T-cell (primary cell): ENCODE results near the gene EBNA1BP2. TPM values are rescaled to one million over a fixed set of nuclear protein-coding genes. Genes with fewer than 3 reads are reported as not detected.

ENCODE experiments used
- ATAC-seq, 4 experiments: fragments of 200-7000 bp in 3 of 4; fragments of 150-1000 bp in 1 of 4; cut with Tn5 transposase; replicated peaks in 1 of 4; 1 replicate in 3 of 4; 2 replicates in 1 of 4; pipeline ENCODE4 v1.10.0; 2021; ENCODE audit warnings: moderate library complexity in 3 of 4, mild to moderate bottlenecking in 2 of 4, moderate number of reproducible peaks in 1 of 4
- CTCF ChIA-PET, 2 donors: fragments of 300-600 bp; sonication (Branson Sonifier 250); formaldehyde crosslinking; loops; one replicate each; lab custom pipeline; 2022; ENCODE audit warnings: antibody characterized with exemption in 2 of 2; lab: Charles Lee
- POLR2A ChIA-PET, 2 donors: fragments of 300-600 bp; sonication (Branson Sonifier 250); formaldehyde crosslinking; loops; one replicate each; lab custom pipeline; 2022; ENCODE audit warnings: antibody characterized with exemption in 2 of 2; lab: Charles Lee
- DNase-seq, 35 experiments: peaks; one replicate each; pipeline versions ENCODE4 v3.0.0 to v3.0.0-alpha.2; 2013 to 2023
- H3K27ac ChIP-seq: one replicate; pipeline ENCODE4 v1.5.1; 2013; ENCODE audit warnings: low read length
- H3K27me3 ChIP-seq, 2 experiments: replicated peaks in 1 of 2; 1 replicate in 1 of 2; 2 replicates in 1 of 2; pipeline versions ENCODE4 v1.6.1 to v1.7.0; 2013; ENCODE audit warnings: low read length in 1 of 2, mixed read lengths in 1 of 2; ENCODE audit not compliant: control insufficient read depth in 2 of 2, insufficient read depth in 2 of 2; ENCODE audit errors: extremely low read depth in 1 of 2
- H3K36me3 ChIP-seq, 2 donors: 1 replicate in 1 of 2; 2 replicates in 1 of 2; pipeline versions ENCODE4 v1.6.1 to v1.7.0; 2013; ENCODE audit warnings: low read length in 1 of 2; ENCODE audit not compliant: control insufficient read depth in 2 of 2, insufficient read depth in 1 of 2; ENCODE audit errors: extremely low read depth in 1 of 2
- H3K4me1 ChIP-seq, 2 experiments: 1 replicate in 1 of 2; 2 replicates in 1 of 2; pipeline versions ENCODE4 v1.6.1 to v1.7.0; 2013; ENCODE audit warnings: low read length in 2 of 2, mixed read lengths in 1 of 2; ENCODE audit not compliant: insufficient read depth in 2 of 2, control insufficient read depth in 1 of 2; ENCODE audit errors: extremely low read depth in 1 of 2
- H3K4me3 ChIP-seq, 2 donors: 1 replicate in 1 of 2; 2 replicates in 1 of 2; pipeline versions ENCODE4 v1.5.1 to v1.7.0; 2013; ENCODE audit warnings: mild to moderate bottlenecking in 2 of 2, low read length in 1 of 2, moderate library complexity in 1 of 2; ENCODE audit not compliant: control insufficient read depth in 1 of 2; ENCODE audit errors: extremely low read depth in 1 of 2
- H3K9me3 ChIP-seq: 2 replicates; pipeline ENCODE4 v1.7.0; 2013
- H3K27ac Mint-ChIP-seq, 2 donors: one replicate each; pipeline ENCODE4 v1.8.0; 2020 to 2021; ENCODE audit warnings: mild to moderate bottlenecking in 2 of 2, mixed read lengths in 2 of 2
- H3K27me3 Mint-ChIP-seq, 2 donors: one replicate each; pipeline ENCODE4 v1.8.0; 2021 to 2022; ENCODE audit warnings: mixed read lengths in 2 of 2
- H3K36me3 Mint-ChIP-seq: one replicate; pipeline ENCODE4 v1.8.0; 2021; ENCODE audit warnings: mixed read lengths
- H3K4me1 Mint-ChIP-seq, 3 donors: one replicate each; pipeline ENCODE4 v1.8.0; 2020 to 2022; ENCODE audit warnings: mixed read lengths in 3 of 3, mild to moderate bottlenecking in 1 of 3
- H3K4me3 Mint-ChIP-seq, 3 donors: one replicate each; pipeline ENCODE4 v1.8.0; 2020 to 2022; ENCODE audit warnings: mild to moderate bottlenecking in 3 of 3, mixed read lengths in 3 of 3, moderate library complexity in 3 of 3
- H3K9me3 Mint-ChIP-seq, 3 donors: one replicate each; pipeline ENCODE4 v1.8.0; 2020 to 2022; ENCODE audit warnings: mixed read lengths in 3 of 3
- WGBS: methylation state at CpG from one replicate; pipeline ENCODE4 v1.1.5; 2013; ENCODE audit warnings: missing lambda C conversion rate; ENCODE audit not compliant: insufficient coverage; 5-methylcytosine and 5-hydroxymethylcytosine counted together
- total RNA-seq, 35 experiments: library from RNA in 6 of 35; stranded (reverse) in 6 of 35; fragments of 120-200 nt in 1 of 35; gene quantifications; one replicate each; pipeline versions ENCODE4 v1.2.1 to v1.2.4 and lab custom pipeline; 2013 to 2026

Gene EBNA1BP2
- total RNA-seq: 10 to 100 TPM; 18.4 to 38.1 (median 31.2) TPM
- total RNA-seq (2013): 34.5 TPM
- 16.1 to 284 (median 28.0) reads per million in 29 experiments for total RNA-seq (lab: John Stamatoyannopoulos, UW)

DNA sequence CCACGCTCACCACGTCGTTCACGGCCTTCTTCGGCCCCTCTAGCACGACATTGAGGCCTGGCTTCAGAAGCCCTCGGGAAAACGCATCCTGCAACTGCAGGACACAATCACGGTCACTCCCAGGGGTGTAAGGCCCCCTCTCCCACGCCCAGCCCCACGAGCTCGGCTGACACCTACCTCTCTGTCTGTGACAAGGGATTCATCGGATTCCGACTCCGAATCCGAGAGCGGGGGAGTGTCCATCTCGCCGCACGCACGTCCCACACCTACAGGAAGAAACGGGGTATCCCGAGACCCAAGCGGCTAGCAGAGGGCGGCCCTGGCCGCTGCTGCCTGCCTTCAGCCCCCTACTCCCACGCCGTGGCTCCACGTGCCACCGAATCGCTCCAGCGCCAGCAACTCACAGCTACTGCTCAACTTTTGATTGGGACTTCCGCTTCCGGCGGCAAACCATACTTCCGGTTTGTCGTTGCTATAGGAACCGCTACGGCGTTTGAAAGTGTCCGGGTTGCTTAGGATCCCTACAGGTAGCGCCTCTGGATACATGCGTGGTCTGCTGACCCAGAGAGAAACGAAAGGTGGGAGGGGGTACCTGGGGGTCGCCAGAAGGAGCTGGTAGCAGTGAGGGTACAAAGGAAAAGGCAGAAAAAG, at the start of gene EBNA1BP2, which contains the start of gene CFAP57:
EBNA1BP2 (minus strand) TSS at position 415 of the 651 bp plus-strand sequence; CDS start at position 243, 172 bp downstream.
CFAP57 (plus strand) TSS at position 455 of the 651 bp plus-strand sequence. CDS start 424 bp downstream, outside the sequence.
- Histone ChIP-seq H3K9me3 (no peaks in the 10 kb centered on the region), H3K4me3 (peak within 1 kb of the TSS; percentile 80 to 92), H3K36me3 (peaks cover 13 to 28% of the 10 kb centered on the region in 2 donors), H3K27me3 (peaks cover 0 to 8% of the 10 kb centered on the region in 2 experiments), H3K27ac (peak within 1 kb of the TSS; percentile 45), H3K4me1 (peaks cover 13 to 14% of the 10 kb centered on the region in 2 experiments)
- ChIA-PET CTCF (interaction anchor here in 1 of 2 donors (0.6 to 1.1 kb wide), 3 partner anchors 98 to 242 kb away, joined by 3 to 7 read pairs (median 3); no protein-coding TSS in a partner anchor), POLR2A (no interaction called here)
- under 1% methylated on average over 39 of the region's 45 CpGs for WGBS
- Mint-ChIP-seq H3K4me1 (peaks cover 27 to 32% (median 30%) of the 10 kb centered on the region in 3 donors), H3K27me3 (peaks cover 12 to 22% of the 10 kb centered on the region in 2 donors), H3K27ac (peak within 1 kb of the TSS; percentile 93), H3K4me3 (peak within 1 kb of the TSS; percentile 97 to 99 (median 98)), H3K9me3 (no peaks in the 10 kb centered on the region), H3K36me3 (peaks cover 34% of the 10 kb centered on the region)
- peak; percentile 81 to 89 (median 88) for ATAC-seq
- DNase-seq: peak; percentile 82 to 96 (median 90)

DNA sequence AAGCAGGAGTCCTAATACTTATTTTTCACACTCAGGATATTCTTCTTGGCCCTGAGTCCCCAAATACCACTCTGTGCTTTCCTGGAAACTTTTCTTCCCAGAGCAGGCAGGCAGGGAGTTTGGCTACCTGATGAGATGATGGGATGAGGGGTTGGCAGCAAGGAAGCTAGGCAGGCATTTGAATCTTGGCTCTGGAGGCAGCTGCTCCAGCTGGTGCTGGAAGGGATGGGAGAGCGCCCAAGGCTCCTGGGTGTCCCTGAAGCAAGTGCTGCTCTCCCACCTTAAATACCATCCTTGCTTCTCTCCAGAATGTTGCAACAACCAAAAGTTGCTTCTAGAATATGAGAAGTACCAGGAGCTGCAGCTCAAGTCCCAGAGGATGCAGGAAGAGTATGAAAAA, 49.7 kb upstream of the EBNA1BP2 start:
- no peak for ATAC-seq
- Histone ChIP-seq H3K4me3 (no peak overlapping the region), H3K4me1 (no peaks in the 10 kb centered on the region), H3K9me3 (no peaks in the 10 kb centered on the region), H3K36me3 (no peaks in the 10 kb centered on the region), H3K27ac (no peak overlapping the region), H3K27me3 (peaks cover 0 to 9% of the 10 kb centered on the region in 2 experiments)
- Mint-ChIP-seq H3K36me3 (no peaks in the 10 kb centered on the region), H3K9me3 (no peaks in the 10 kb centered on the region), H3K27me3 (peaks cover 0 to 2% of the 10 kb centered on the region in 2 donors), H3K4me1 (peaks cover 3 to 8% (median 6%) of the 10 kb centered on the region in 3 donors), H3K27ac (no peak overlapping the region), H3K4me3 (no peak overlapping the region)
- POLR2A ChIA-PET: no interaction called here
- WGBS: no CpG with 5 or more reads among the region's 1 CpG
- CTCF ChIA-PET: interaction anchor here in 1 of 2 donors (1.5 kb wide), 1 partner anchor 193 kb away, joined by 4 read pairs; no protein-coding TSS in a partner anchor
- DNase-seq: no peak

DNA sequence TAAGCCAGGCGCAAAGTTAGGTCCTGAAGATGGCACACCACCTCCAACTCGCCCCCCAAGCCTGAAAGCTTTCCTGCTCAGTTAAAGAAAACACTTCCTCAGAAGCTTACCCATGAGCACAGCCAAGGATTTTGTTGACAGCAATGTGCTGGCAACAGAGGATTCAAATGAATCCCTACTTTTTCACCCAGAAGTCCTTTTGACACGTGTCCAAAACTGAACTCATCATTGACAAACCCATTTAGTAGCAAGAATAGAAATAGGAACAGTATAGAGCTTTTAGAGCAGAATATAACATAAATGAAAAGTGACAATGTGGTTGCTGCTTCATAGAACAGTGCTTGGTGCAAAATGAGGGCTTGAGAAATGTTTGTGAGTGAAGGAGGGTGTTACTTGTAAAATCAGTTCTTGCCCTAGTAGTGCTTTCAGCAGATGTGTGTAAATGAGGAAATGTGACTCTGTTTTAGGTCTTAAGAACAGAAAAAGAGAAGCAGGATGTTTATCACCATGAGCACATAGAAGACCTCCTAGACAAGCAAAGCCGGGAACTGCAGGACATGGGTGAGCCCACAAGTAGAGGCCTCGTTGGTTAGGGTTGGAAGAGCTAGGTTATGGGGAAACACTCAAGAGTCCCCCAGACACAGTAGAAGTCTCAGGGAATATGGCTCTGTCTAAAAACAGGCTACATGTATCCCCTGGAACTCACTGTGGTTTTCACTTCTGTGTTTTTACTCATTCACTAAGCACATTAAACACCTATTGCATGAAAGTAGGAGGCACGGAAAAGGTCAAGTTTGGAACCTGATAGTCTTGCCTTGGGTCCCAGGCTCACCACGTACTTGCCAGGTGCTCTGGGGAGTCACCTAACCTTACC, 49.1 kb upstream of the EBNA1BP2 start:
- H3K27ac Mint-ChIP-seq: peak overlapping the region; percentile 36 to 66

GRCh38 chr1:43217747-43218146, 45.7 kb upstream of the EBNA1BP2 start:
- H3K4me1 Mint-ChIP-seq: peaks cover 3 to 8% (median 6%) of the 10 kb centered on the region in 3 donors
- no peaks in the 10 kb centered on the region for H3K36me3 ChIP-seq
- no peak overlapping the region for H3K4me3 Mint-ChIP-seq
- no peak overlapping the region for H3K27ac ChIP-seq
- H3K27ac Mint-ChIP-seq: no peak overlapping the region
- peaks cover 0 to 13% of the 10 kb centered on the region in 2 experiments for H3K27me3 ChIP-seq
- H3K9me3 ChIP-seq: no peaks in the 10 kb centered on the region
- no peaks in the 10 kb centered on the region for H3K36me3 Mint-ChIP-seq
- CTCF ChIA-PET: no interaction called here
- H3K4me3 ChIP-seq: no peak overlapping the region
- H3K9me3 Mint-ChIP-seq: no peaks in the 10 kb centered on the region
- H3K4me1 ChIP-seq: no peaks in the 10 kb centered on the region
- 86% methylated on average over 7 of the region's 10 CpGs for WGBS
- no peak for DNase-seq
- POLR2A ChIA-PET: no interaction called here
- H3K27me3 Mint-ChIP-seq: peaks cover 7 to 12% of the 10 kb centered on the region in 2 donors
- no peak for ATAC-seq

More for the DNA sequence above, 49.1 kb upstream of the EBNA1BP2 start:
- Histone ChIP-seq H3K4me3 (no peak overlapping the region), H3K27me3 (peaks cover 0 to 12% of the 10 kb centered on the region in 2 experiments), H3K9me3 (no peaks in the 10 kb centered on the region), H3K27ac (no peak overlapping the region), H3K4me1 (no peaks in the 10 kb centered on the region), H3K36me3 (no peaks in the 10 kb centered on the region)
- peak in 1 of 4 experiments; percentile 17 for ATAC-seq
- Mint-ChIP-seq H3K9me3 (no peaks in the 10 kb centered on the region), H3K4me3 (no peak overlapping the region), H3K27me3 (peaks cover 0 to 5% of the 10 kb centered on the region in 2 donors), H3K4me1 (peaks cover 3 to 8% (median 6%) of the 10 kb centered on the region in 3 donors), H3K36me3 (no peaks in the 10 kb centered on the region)
- ChIA-PET POLR2A (no interaction called here), CTCF (no interaction called here)
- 63% methylated on average over 5 of the region's 7 CpGs for WGBS
- DNase-seq: no peak

- ChIA-PET CTCF (no interaction called here), POLR2A (no interaction called here)
- no peaks in the 10 kb centered on the region for H3K4me1 Mint-ChIP-seq
- H3K4me3 Mint-ChIP-seq: no peak overlapping the region
- WGBS: 88% methylated on average over 3 of the region's 7 CpGs
- no peak overlapping the region for H3K27ac Mint-ChIP-seq
- peaks cover 0 to 11% of the 10 kb centered on the region in 2 experiments for H3K27me3 ChIP-seq
- no peak overlapping the region for H3K27ac ChIP-seq
- H3K36me3 ChIP-seq: no peaks in the 10 kb centered on the region
- ATAC-seq (no peak), DNase-seq (no peak)
- H3K27me3 Mint-ChIP-seq: peaks cover 11 to 14% of the 10 kb centered on the region in 2 donors
- no peaks in the 10 kb centered on the region for H3K36me3 Mint-ChIP-seq
- H3K4me1 ChIP-seq: no peaks in the 10 kb centered on the region
- no peaks in the 10 kb centered on the region for H3K9me3 Mint-ChIP-seq
- H3K4me3 ChIP-seq: no peak overlapping the region
- H3K9me3 ChIP-seq: no peaks in the 10 kb centered on the region
Measured at GRCh38 chr1:43214501-43215444, 42.7 kb upstream of the EBNA1BP2 start.
